GM13977 (cell line): Measurements from ENCODE around the gene SH3TC1.
A peak's percentile ranks its signal among the peaks of the same experiment; 100 is the strongest.

ENCODE experiments used
- DNase-seq: peaks from one replicate; pipeline ENCODE4 v3.0.0; 2012; ENCODE audit warnings: low spot score
- in situ Hi-C: fragments of 300-500 bp; cut with MboI; formaldehyde crosslinking; loops from one replicate; pipeline ENCODE4 v1.12.0; 2022; ENCODE audit warnings: low sequenced_read_pairs, low pct_unique_long_range_greater_than_20kb, mixed read lengths, inconsistent platforms; ENCODE audit not compliant: unreplicated experiment
- TF ChIP-seq, protein P1 (sequence below): IDR thresholded peaks from 2 replicates; pipeline ENCODE4 v1.5.1; 2012; ENCODE audit warnings: mild to moderate bottlenecking, control low read depth; ENCODE audit not compliant: insufficient read depth; ENCODE audit errors: extremely low read depth, missing control alignments

Gene SH3TC1

DNA sequence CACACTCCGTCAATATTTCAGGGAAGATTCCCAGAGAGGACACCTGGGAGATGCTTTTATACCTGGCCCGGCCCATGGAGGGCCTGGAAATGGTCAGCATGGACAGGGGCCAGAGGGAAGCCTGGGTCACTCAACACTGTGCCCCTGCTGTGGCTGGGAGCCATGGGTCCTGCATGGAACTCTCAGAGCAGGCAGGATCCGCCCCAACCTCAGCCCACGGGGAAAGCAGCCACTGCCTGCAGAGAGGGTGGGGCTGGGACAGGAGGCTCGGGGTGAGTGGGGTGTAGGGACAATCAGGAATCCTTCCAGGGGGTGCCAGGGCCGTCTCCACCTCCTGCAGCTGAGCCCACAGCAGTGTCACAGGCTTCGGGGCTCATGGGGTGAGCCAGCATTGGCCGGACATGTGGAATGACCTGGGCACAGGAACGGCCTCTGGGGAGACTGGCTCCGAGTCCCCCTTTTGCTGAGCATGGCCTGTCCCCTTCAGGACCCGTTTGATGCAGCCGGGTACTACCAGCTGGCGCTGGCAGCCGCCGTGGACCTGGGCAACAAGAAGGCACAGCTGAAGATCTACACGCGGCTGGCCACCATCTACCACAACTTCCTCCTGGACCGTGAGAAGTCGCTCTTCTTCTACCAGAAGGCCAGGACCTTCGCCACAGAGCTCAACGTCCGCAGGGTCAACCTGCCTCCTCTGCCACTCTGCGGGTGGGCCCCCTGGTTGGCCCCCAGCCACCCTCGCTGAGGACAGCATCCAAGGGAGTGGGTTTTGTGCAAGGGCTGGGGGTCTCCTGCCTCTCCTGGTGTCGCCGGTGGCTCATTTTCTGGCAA lies 41.3 kb downstream of the SH3TC1 start:
- TF ChIP-seq, protein P1, sequence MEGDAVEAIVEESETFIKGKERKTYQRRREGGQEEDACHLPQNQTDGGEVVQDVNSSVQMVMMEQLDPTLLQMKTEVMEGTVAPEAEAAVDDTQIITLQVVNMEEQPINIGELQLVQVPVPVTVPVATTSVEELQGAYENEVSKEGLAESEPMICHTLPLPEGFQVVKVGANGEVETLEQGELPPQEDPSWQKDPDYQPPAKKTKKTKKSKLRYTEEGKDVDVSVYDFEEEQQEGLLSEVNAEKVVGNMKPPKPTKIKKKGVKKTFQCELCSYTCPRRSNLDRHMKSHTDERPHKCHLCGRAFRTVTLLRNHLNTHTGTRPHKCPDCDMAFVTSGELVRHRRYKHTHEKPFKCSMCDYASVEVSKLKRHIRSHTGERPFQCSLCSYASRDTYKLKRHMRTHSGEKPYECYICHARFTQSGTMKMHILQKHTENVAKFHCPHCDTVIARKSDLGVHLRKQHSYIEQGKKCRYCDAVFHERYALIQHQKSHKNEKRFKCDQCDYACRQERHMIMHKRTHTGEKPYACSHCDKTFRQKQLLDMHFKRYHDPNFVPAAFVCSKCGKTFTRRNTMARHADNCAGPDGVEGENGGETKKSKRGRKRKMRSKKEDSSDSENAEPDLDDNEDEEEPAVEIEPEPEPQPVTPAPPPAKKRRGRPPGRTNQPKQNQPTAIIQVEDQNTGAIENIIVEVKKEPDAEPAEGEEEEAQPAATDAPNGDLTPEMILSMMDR, result no peak
- in situ Hi-C loops, result loop anchor here (10.0 kb wide), 1 partner anchor 164 kb away; no protein-coding TSS in a partner anchor
- no peak for DNase-seq

DNA sequence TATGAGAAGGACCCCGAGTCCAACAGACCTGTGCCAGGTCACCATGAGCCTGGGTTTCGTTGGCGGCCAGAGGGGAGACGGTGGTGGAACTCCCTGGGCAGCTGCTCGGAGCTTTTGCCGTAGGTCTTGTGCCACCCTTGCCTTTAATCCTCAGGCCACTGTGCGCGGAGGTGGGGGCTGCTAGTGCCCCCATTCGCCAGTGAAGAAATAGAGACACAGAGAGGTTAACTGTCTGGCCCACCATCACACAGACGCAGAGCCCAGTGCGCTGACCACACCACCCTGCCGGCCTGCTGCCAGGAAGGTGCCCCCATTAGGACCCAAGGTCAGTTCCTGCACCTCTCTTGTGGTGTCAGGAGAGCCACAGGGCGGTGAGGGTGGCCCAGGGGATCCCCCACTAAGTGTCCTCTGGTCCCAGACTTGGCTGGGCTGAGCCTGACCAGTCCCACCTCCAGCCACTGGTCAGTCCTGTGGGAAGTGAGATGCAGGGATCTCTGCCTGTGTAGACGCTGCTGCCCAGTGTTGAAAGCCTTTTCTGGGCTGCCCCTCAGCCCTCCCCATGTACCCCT lies 42.2 kb downstream of the SH3TC1 start:
- TF ChIP-seq, protein P1, result no peak
- in situ Hi-C loops, result loop anchor here (10.0 kb wide), 1 partner anchor 164 kb away; no protein-coding TSS in a partner anchor
- no peak for DNase-seq

DNA sequence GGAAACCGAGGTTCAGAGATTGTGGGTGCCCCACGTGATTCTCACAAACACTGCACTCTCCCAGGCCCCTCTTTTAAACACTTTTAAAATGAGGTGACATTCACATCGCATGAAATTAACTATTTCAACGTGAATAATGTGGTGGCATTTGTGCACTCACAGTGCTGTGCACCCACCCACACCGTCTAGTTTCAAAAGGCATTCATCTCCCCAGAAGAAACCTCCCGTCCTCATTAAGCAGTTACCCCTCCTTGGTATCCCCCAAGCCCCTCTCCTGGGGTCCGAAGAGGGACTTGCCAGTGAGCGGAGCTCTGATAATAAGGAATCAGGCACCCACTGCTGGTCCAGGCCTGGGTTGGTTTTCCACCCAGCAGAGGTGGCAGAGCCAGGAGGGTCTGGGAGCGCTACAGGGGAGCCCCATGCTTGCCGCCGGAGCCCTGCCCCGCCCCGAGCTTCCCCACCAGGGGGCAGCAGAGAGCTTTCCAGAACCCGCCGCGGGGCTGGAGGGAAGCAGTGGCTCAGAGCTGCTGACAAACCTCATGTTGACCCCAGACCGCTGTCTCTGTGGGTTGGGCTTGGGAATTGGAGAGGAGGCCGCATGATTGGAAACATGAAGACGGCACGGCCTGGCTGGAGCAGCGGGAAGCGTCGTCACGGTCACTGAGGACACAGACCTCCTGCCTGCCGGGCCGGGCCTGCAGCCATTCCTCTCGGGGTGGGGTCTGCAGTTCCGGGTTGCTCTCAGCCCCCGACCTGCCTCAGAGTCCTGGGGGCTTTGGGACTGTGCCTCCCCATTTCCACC lies 43.0 kb downstream of the SH3TC1 start:
- DNase-seq, result peak; percentile 94
- in situ Hi-C loops, result loop anchor here (10.0 kb wide), 1 partner anchor 163 kb away; no protein-coding TSS in a partner anchor
- TF ChIP-seq, protein P1, result peak; percentile 87

DNA sequence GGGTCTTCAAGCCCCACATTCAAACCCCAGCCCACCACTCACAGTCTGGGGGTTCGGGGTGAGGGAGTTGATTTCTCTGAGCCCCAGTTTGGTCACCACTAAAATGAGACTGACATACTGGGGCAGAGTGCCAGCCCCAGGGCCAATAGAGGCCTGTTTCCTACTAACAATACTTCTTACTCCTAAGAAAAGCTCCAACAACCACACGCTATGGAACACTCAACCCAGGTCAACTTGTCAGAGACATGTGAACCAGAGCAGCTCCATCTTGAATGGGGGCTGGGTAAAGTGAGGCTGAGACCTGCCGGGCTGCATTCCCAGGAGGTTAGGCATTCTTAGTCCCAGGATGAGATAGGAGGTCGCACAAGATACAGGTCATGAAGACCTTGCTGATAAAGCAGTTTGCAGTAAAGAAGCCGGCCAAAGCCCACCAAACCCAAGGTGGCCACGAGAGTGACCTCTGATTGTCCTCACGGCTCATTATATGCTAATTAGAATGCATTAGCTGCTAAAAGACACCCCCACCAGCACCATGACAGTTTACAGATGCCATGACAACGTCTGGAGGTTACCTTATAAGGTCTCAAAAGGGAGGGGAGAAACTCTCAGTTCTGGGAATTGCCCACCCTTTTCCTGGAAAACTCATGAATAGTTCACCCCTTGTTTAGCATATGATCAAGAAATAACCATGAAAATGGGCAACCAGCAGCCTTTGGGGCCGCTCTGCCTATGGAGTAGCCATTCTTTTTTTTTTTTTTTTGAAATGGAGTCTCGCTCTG lies 43.9 kb downstream of the SH3TC1 start:
- in situ Hi-C loops, result loop anchor here (10.0 kb wide), 1 partner anchor 162 kb away; no protein-coding TSS in a partner anchor
- TF ChIP-seq, protein P1, result no peak
- DNase-seq, result no peak

DNA sequence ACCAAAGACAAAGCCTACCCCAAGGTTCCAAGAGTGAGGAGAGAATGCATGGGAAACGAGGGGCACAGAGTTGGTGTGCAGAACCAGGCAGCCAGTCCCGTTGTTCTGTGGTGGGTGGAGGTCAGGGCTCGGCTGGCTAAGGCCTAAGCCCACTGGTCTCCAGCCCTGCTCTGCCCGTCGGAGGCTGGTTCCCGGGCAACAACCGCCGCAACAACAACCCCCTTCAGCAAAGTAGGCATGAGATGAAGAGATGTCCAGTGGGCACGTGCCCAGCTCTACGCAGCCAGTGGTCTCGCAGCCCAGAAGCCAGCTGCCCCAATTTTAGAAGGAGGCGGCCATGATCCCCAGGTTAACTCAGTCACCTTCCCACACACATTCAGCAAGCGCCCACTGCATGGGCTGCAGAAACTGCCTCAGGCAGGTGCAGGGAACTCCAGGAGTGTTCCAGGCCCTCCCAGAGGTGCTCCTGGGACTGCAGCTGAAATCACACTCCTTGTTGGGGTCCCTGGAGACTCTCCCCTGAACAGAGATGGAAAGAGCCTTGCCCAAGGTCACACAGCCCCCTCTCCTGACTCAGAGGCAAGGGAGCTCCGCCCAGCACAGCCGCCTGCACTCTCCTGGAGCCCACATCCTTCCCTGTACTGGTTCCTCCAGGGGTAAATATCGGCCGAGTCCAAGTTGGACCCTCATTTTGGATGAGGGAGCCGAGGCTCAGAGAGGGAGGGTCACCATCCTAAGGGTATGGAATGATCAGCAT lies 45.1 kb downstream of the SH3TC1 start:
- in situ Hi-C loops, result loop anchor here (10.0 kb wide), 1 partner anchor 161 kb away; no protein-coding TSS in a partner anchor
- DNase-seq, result no peak
- TF ChIP-seq, protein P1, result no peak
